Lower lobe of right lung (tissue), 2 donors: ENCODE measurements around the gene CEP192. TPM values are rescaled to one million over a fixed set of nuclear protein-coding genes. Genes with fewer than 3 reads are reported as not detected.

Experiments
- ATAC-seq, 2 donors: fragments of 200-7000 bp; cut with Tn5 transposase; one replicate each; pipeline ENCODE4 v1.9.1; 2020 to 2022; ENCODE audit warnings: mild to moderate bottlenecking in 2 of 2, moderate library complexity in 2 of 2
- DNase-seq: peaks from one replicate; pipeline ENCODE4 v3.0.0-alpha.2; 2020
- H3K27ac ChIP-seq: fragments of 200-600 bp; one replicate; pipeline ENCODE4 v1.8.0; 2022
- H3K27me3 ChIP-seq: fragments of 200-600 bp; one replicate; pipeline ENCODE4 v1.8.0; 2022; ENCODE audit warnings: low read depth
- H3K36me3 ChIP-seq: fragments of 200-600 bp; one replicate; pipeline ENCODE4 v1.8.0; 2022; ENCODE audit warnings: mild to moderate bottlenecking
- H3K4me1 ChIP-seq: fragments of 200-600 bp; one replicate; pipeline ENCODE4 v1.8.0; 2022
- H3K4me3 ChIP-seq: fragments of 200-600 bp; one replicate; pipeline ENCODE4 v1.8.0; 2022; ENCODE audit warnings: mild to moderate bottlenecking
- H3K9me3 ChIP-seq: fragments of 200-600 bp; one replicate; pipeline ENCODE4 v1.8.0; 2022
- CTCF ChIP-seq: fragments of 200-600 bp; IDR thresholded peaks from one replicate; pipeline ENCODE4 v1.8.0; 2022; ENCODE audit warnings: antibody characterized with exemption, mild to moderate bottlenecking
- intact Hi-C: fragments of 100-400 bp; cut with DNase I; formaldehyde crosslinking; loops from one replicate; pipeline ENCODE4 v1.11.0; 2022
- total RNA-seq: library from RNA; stranded (reverse); fragmentation: NEBNext Ultra II Directional; extraction: Animal tissue kit (Norgen Biotek cat#: 25700); gene quantifications from one replicate; pipeline ENCODE4 v1.2.1, GENCODE V29; 2021
- donor health status: DM: no; HTN: yes; CAD: no; lungs with severe emphysema.

CEP192 gene
- total RNA-seq, 1 donor from 2014 or later, result 29.1 TPM

GRCh38 chr18:13022644-13023043 lies 31.5 kb downstream of the CEP192 start:
- intact Hi-C loops, result no loop called here
- no peaks in the 10 kb centered on the region for H3K4me1 ChIP-seq
- DNase-seq (no peak), ATAC-seq (no peak)
- peaks cover 70% of the 10 kb centered on the region for H3K36me3 ChIP-seq
- no peak overlapping the region for H3K4me3 ChIP-seq
- peaks cover 3% of the 10 kb centered on the region for H3K9me3 ChIP-seq
- H3K27ac ChIP-seq, result no peak overlapping the region
- no peak for TF ChIP-seq CTCF
- no peaks in the 10 kb centered on the region for H3K27me3 ChIP-seq

- TF ChIP-seq CTCF, result no peak
- intact Hi-C loops, result no loop called here
Observed at GRCh38 chr18:13025233-13025632, 34.1 kb downstream of the CEP192 start.

GRCh38 chr18:13026583-13027270 lies 35.6 kb downstream of the CEP192 start:
- H3K9me3 ChIP-seq, result peaks cover 3% of the 10 kb centered on the region
- DNase-seq (no peak), ATAC-seq (no peak)
- H3K4me3 ChIP-seq, result no peak overlapping the region
- intact Hi-C loops, result no loop called here
- H3K27ac ChIP-seq, result no peak overlapping the region
- TF ChIP-seq CTCF, result no peak
- no peaks in the 10 kb centered on the region for H3K27me3 ChIP-seq
- H3K36me3 ChIP-seq, result peaks cover 74% of the 10 kb centered on the region
- H3K4me1 ChIP-seq, result no peaks in the 10 kb centered on the region

More at GRCh38 chr18:13025233-13025632, 34.1 kb downstream of the CEP192 start:
- H3K9me3 ChIP-seq, result peaks cover 3% of the 10 kb centered on the region
- no peak overlapping the region for H3K27ac ChIP-seq
- H3K36me3 ChIP-seq, result peaks cover 70% of the 10 kb centered on the region
- DNase-seq (no peak), ATAC-seq (no peak)
- H3K4me1 ChIP-seq, result no peaks in the 10 kb centered on the region
- no peaks in the 10 kb centered on the region for H3K27me3 ChIP-seq
- no peak overlapping the region for H3K4me3 ChIP-seq

- Histone ChIP-seq H3K27ac (no peak overlapping the region), H3K4me1 (no peaks in the 10 kb centered on the region), H3K4me3 (no peak overlapping the region), H3K36me3 (peaks cover 84% of the 10 kb centered on the region), H3K9me3 (no peaks in the 10 kb centered on the region), H3K27me3 (no peaks in the 10 kb centered on the region)
- TF ChIP-seq CTCF, result no peak
- ATAC-seq (no peak), DNase-seq (no peak)
- intact Hi-C loops, result no loop called here
Observed at GRCh38 chr18:13028869-13029268, 37.7 kb downstream of the CEP192 start.

GRCh38 chr18:13032173-13032572 lies 41.0 kb downstream of the CEP192 start:
- no peaks in the 10 kb centered on the region for H3K4me1 ChIP-seq
- no peaks in the 10 kb centered on the region for H3K9me3 ChIP-seq
- TF ChIP-seq CTCF, result no peak
- H3K36me3 ChIP-seq, result peaks cover 69% of the 10 kb centered on the region
- H3K27me3 ChIP-seq, result no peaks in the 10 kb centered on the region
- DNase-seq, result no peak
- intact Hi-C loops, result no loop called here
- H3K27ac ChIP-seq, result no peak overlapping the region
- no peak for ATAC-seq
- H3K4me3 ChIP-seq, result no peak overlapping the region
